T47D (cell line): ENCODE data around the gene RAB11FIP5.

ENCODE experiments used
- DNase-seq, 2 experiments: peaks; one replicate each; pipeline versions ENCODE4 v3.0.0 to v3.0.0-alpha.2; 2011 to 2012; ENCODE audit warnings: low read depth in 1 of 2, low spot score in 1 of 2
- JUND ChIP-seq: IDR thresholded peaks from 2 replicates; pipeline ENCODE4 v1.6.1; 2012; ENCODE audit warnings: low read depth
- in situ Hi-C: cut with HindIII; loops from 2 replicates; pipeline ENCODE4 v1.10.0; 2016; ENCODE audit warnings: low sequenced_read_pairs, low pct_unique_long_range_greater_than_20kb

RAB11FIP5 gene

GRCh38 chr2:73087311-73087710, 25.4 kb downstream of the RAB11FIP5 start:
- TF ChIP-seq JUND: no peak
- in situ Hi-C loops: no loop called here
- no peak for DNase-seq

- in situ Hi-C loops: no loop called here
- DNase-seq: peak; percentile 66 to 67
- no peak for TF ChIP-seq JUND
Measured at GRCh38 chr2:73085691-73086090, 27.1 kb downstream of the RAB11FIP5 start.

- no peak for DNase-seq
- in situ Hi-C loops: no loop called here
- no peak for TF ChIP-seq JUND
Measured at GRCh38 chr2:73084971-73085370, 27.8 kb downstream of the RAB11FIP5 start.

GRCh38 chr2:73083886-73084800, 28.6 kb downstream of the RAB11FIP5 start:
- TF ChIP-seq JUND: no peak
- DNase-seq: no peak
- in situ Hi-C loops: no loop called here

GRCh38 chr2:73082523-73083410, 30.0 kb downstream of the RAB11FIP5 start:
- no peak for DNase-seq
- in situ Hi-C loops: no loop called here
- no peak for TF ChIP-seq JUND

- in situ Hi-C loops: no loop called here
- no peak for TF ChIP-seq JUND
- DNase-seq: no peak
Measured at GRCh38 chr2:73081181-73081671, 31.5 kb downstream of the RAB11FIP5 start.

- DNase-seq: no peak
- in situ Hi-C loops: no loop called here
- TF ChIP-seq JUND: no peak
Measured at GRCh38 chr2:73080321-73081131, 32.2 kb downstream of the RAB11FIP5 start.

- no peak for DNase-seq
- no peak for TF ChIP-seq JUND
- in situ Hi-C loops: no loop called here
Measured at GRCh38 chr2:73079636-73080035, 33.1 kb downstream of the RAB11FIP5 start.

GRCh38 chr2:73078457-73079411, 34.0 kb downstream of the RAB11FIP5 start:
- no peak for TF ChIP-seq JUND
- in situ Hi-C loops: no loop called here
- no peak for DNase-seq

- in situ Hi-C loops: no loop called here
- TF ChIP-seq JUND: no peak
- no peak for DNase-seq
Measured at GRCh38 chr2:73077424-73077795, 35.3 kb downstream of the RAB11FIP5 start.
